Lung (tissue), 12 donors: ENCODE results near the gene NTF3. TPM values are rescaled to one million over a fixed set of nuclear protein-coding genes. Genes with fewer than 3 reads are reported as not detected.
A peak's percentile ranks its signal among the peaks of the same experiment; 100 is the strongest.

Experiments
- ATAC-seq: fragments of 200-7000 bp; cut with Tn5 transposase; one replicate; pipeline ENCODE4 v1.9.1; 2020; ENCODE audit warnings: moderate number of reproducible peaks; ENCODE audit not compliant: insufficient read depth, low FRiP score
- DNase-seq, 3 donors: peaks; one replicate each; pipeline ENCODE4 v3.0.0-alpha.2; 2013 to 2017
- H3K27ac ChIP-seq, 2 donors: one replicate each; pipeline ENCODE4 v1.5.1; 2013; ENCODE audit warnings: mild to moderate bottlenecking in 2 of 2, moderate library complexity in 2 of 2, control low read depth in 1 of 2, inconsistent platforms in 1 of 2, low read depth in 1 of 2, low read length in 1 of 2
- H3K27me3 ChIP-seq, 3 donors: one replicate each; pipeline ENCODE4 v1.5.1; 2013; ENCODE audit warnings: low read length in 2 of 3; ENCODE audit not compliant: control insufficient read depth in 3 of 3, insufficient read depth in 3 of 3
- H3K36me3 ChIP-seq, 4 donors: one replicate each; pipeline ENCODE4 v1.5.1; 2013; ENCODE audit warnings: low read length in 4 of 4, mild to moderate bottlenecking in 1 of 4, moderate library complexity in 1 of 4; ENCODE audit not compliant: control insufficient read depth in 4 of 4, insufficient read depth in 4 of 4
- H3K4me1 ChIP-seq, 5 donors: one replicate each; pipeline ENCODE4 v1.5.1; 2013; ENCODE audit warnings: low read length in 5 of 5, mild to moderate bottlenecking in 2 of 5, moderate library complexity in 1 of 5; ENCODE audit not compliant: control insufficient read depth in 5 of 5, insufficient read depth in 5 of 5
- H3K4me3 ChIP-seq: one replicate; pipeline ENCODE4 v1.5.1; 2013; ENCODE audit warnings: mild to moderate bottlenecking, control low read depth, moderate library complexity
- H3K9ac ChIP-seq, 2 donors: one replicate each; pipeline ENCODE4 v1.5.1; 2013; ENCODE audit warnings: low read length in 2 of 2, control low read depth in 1 of 2; ENCODE audit not compliant: insufficient read depth in 1 of 2
- H3K9me3 ChIP-seq, 4 donors: one replicate each; pipeline ENCODE4 v1.5.1; 2013; ENCODE audit warnings: low read length in 3 of 4, mild to moderate bottlenecking in 1 of 4, moderate library complexity in 1 of 4; ENCODE audit not compliant: control insufficient read depth in 4 of 4, insufficient read depth in 3 of 4
- CTCF ChIP-seq: IDR thresholded peaks from 2 replicates; pipeline ENCODE4 v1.5.1; 2012; ENCODE audit warnings: mild to moderate bottlenecking; ENCODE audit errors: control extremely low read depth, extremely low read depth
- WGBS, 2 donors: extraction: QIAGEN DNeasy Blood & Tissue Kit; methylation state at CpG; one replicate each; pipeline ENCODE4 v1.1.7; 2013; 5-methylcytosine and 5-hydroxymethylcytosine counted together
- polyA plus RNA-seq, 2 donors: library from polyadenylated mRNA; stranded (reverse); fragments of 200-250 nt; gene quantifications; one replicate each; pipeline ENCODE4 v1.2.1, GENCODE V29; 2013
- total RNA-seq, 2 donors: library from RNA; depleted of rRNA in 1 of 2; stranded (reverse); fragments of >200 nt in 1 of 2; gene quantifications; one replicate each; pipeline ENCODE4 v1.2.1, GENCODE V29; 2014 to 2021
- donor health status: control.
- donor health status: control.
- donor health status: Bipolar disorder and iron deficiency.
- donor health status: healthy.
- donor health status: DM: yes; HTN: yes; CAD: no.

The NTF3 gene
- total and polyA plus RNA-seq, 4 donors, result 0.84 to 2.7 (median 1.0) TPM

- WGBS, 2 donors, result 87 to 91% methylated on average over 5 of the region's 5 CpGs
- no peaks in the 10 kb centered on the region for H3K36me3 ChIP-seq
- no peak overlapping the region for H3K9ac ChIP-seq
- DNase-seq (no peak), ATAC-seq (no peak)
- H3K4me3 ChIP-seq, result no peak overlapping the region
- H3K27ac ChIP-seq, result no peak overlapping the region
- H3K9me3 ChIP-seq, result no peaks in the 10 kb centered on the region
- no peaks in the 10 kb centered on the region for H3K27me3 ChIP-seq
- peaks cover 0 to 45% (median 10%) of the 10 kb centered on the region in 5 donors for H3K4me1 ChIP-seq
- TF ChIP-seq CTCF, result no peak
Measured at GRCh38 chr12:5489017-5489416, 57.1 kb downstream of the NTF3 start.

GRCh38 chr12:5489760-5490406, 58.0 kb downstream of the NTF3 start:
- H3K4me3 ChIP-seq, result no peak overlapping the region
- H3K4me1 ChIP-seq, result peaks cover 0 to 37% (median 10%) of the 10 kb centered on the region in 5 donors
- H3K9me3 ChIP-seq, result no peaks in the 10 kb centered on the region
- no peak for TF ChIP-seq CTCF
- no peak for DNase-seq
- ATAC-seq, result no peak
- no peaks in the 10 kb centered on the region for H3K36me3 ChIP-seq
- 87 to 91% methylated on average over 14 of the region's 14 CpGs for WGBS, 2 donors
- H3K9ac ChIP-seq, result peak overlapping the region in 1 of 2 donors; percentile 9
- H3K27ac ChIP-seq, result no peak overlapping the region
- H3K27me3 ChIP-seq, result no peaks in the 10 kb centered on the region

- no peaks in the 10 kb centered on the region for H3K36me3 ChIP-seq
- no peak for ATAC-seq
- H3K4me1 ChIP-seq, result peaks cover 0 to 18% (median 5%) of the 10 kb centered on the region in 5 donors
- 71% methylated on average over 4 of the region's 4 CpGs for WGBS, 2 donors
- H3K9me3 ChIP-seq, result no peaks in the 10 kb centered on the region
- DNase-seq, result no peak
- H3K4me3 ChIP-seq, result no peak overlapping the region
- no peaks in the 10 kb centered on the region for H3K27me3 ChIP-seq
- H3K9ac ChIP-seq, result no peak overlapping the region
- no peak overlapping the region for H3K27ac ChIP-seq
- TF ChIP-seq CTCF, result no peak
Measured at GRCh38 chr12:5492562-5492961, 60.7 kb downstream of the NTF3 start.

GRCh38 chr12:5493018-5493417, 61.1 kb downstream of the NTF3 start:
- Histone ChIP-seq H3K27me3 (no peaks in the 10 kb centered on the region), H3K36me3 (no peaks in the 10 kb centered on the region), H3K4me1 (peaks cover 0 to 14% (median 2%) of the 10 kb centered on the region in 5 donors), H3K4me3 (no peak overlapping the region), H3K9me3 (no peaks in the 10 kb centered on the region), H3K9ac (no peak overlapping the region), H3K27ac (no peak overlapping the region)
- no peak for ATAC-seq
- 91 to 94% methylated on average over 7 of the region's 7 CpGs for WGBS, 2 donors
- DNase-seq, result no peak
- no peak for TF ChIP-seq CTCF
